AG04450 (cell line): ENCODE data around the gene NXPE1. TPM values are rescaled to one million over a fixed set of nuclear protein-coding genes. Genes with fewer than 3 reads are reported as not detected.

Experiments
- CTCF ChIA-PET: fragments of 300-600, 350-600 bp; formaldehyde crosslinking; extraction: SDS; loops from one replicate; lab custom pipeline; 2022; ENCODE audit warnings: antibody characterized with exemption, inconsistent platforms; lab: Charles Lee
- POLR2A ChIA-PET: fragments of 350-600 bp; formaldehyde crosslinking; extraction: SDS; loops from one replicate; lab custom pipeline; 2021; ENCODE audit warnings: antibody characterized with exemption, inconsistent platforms; lab: Yijun Ruan, JAX
- DNase-seq: peaks from one replicate; pipeline ENCODE4 v3.0.0-alpha.2; 2011; ENCODE audit warnings: low read depth, low spot score
- H3K27ac ChIP-seq: one replicate; pipeline ENCODE4 v1.5.1; 2012; ENCODE audit warnings: low read depth, low read length, control low read depth
- H3K27me3 ChIP-seq: one replicate; pipeline ENCODE4 v1.6.0; 2012; ENCODE audit warnings: low read length; ENCODE audit not compliant: control insufficient read depth, insufficient read depth
- H3K4me3 ChIP-seq: 2 replicates; pipeline ENCODE4 v1.5.1; 2011; ENCODE audit warnings: mild to moderate bottlenecking, low read depth, low read length, control low read depth
- H3K9me3 ChIP-seq: 2 replicates; pipeline ENCODE4 v1.5.1; 2012; ENCODE audit warnings: low read length; ENCODE audit not compliant: control insufficient read depth, insufficient read depth
- CTCF ChIP-seq: IDR thresholded peaks from 2 replicates; pipeline ENCODE4 v1.5.1; 2011; ENCODE audit warnings: low read depth, low read length, control low read depth, inconsistent platforms
- polyA plus RNA-seq: library from polyadenylated mRNA; depleted of rRNA; stranded (reverse); fragments of >200 nt; gene quantifications from 2 replicates; pipeline ENCODE4 v1.2.3, GENCODE V29; 2011; rRNA removed
- small RNA-seq: library from RNA; depleted of rRNA; stranded (forward); fragments of <200 nt; gene quantifications from one replicate; pipeline ENCODE3, GENCODE V24; 2012; ENCODE audit warnings: low read depth; ENCODE audit not compliant: insufficient read length

NXPE1 gene
- polyA plus RNA-seq, 1 experiment = not detected

GRCh38 chr11:114479331-114479730 lies 80.3 kb downstream of the NXPE1 start:
- ChIA-PET POLR2A (no interaction called here), CTCF (interaction anchor here (2.3 kb wide), 1 partner anchor 139 kb away, joined by 7 read pairs; no protein-coding TSS in a partner anchor)
- no peak for TF ChIP-seq CTCF
- Histone ChIP-seq H3K27ac (no peak overlapping the region), H3K9me3 (no peaks in the 10 kb centered on the region), H3K4me3 (no peak overlapping the region), H3K27me3 (no peaks in the 10 kb centered on the region)
- DNase-seq = no peak

GRCh38 chr11:114478768-114479167 lies 80.9 kb downstream of the NXPE1 start:
- H3K4me3 ChIP-seq = no peak overlapping the region
- ChIA-PET POLR2A (no interaction called here), CTCF (interaction anchor here (2.3 kb wide), 1 partner anchor 138 kb away, joined by 7 read pairs; no protein-coding TSS in a partner anchor)
- H3K27ac ChIP-seq = no peak overlapping the region
- no peaks in the 10 kb centered on the region for H3K9me3 ChIP-seq
- TF ChIP-seq CTCF = no peak
- DNase-seq = no peak
- no peaks in the 10 kb centered on the region for H3K27me3 ChIP-seq

GRCh38 chr11:114478001-114478410 lies 81.7 kb downstream of the NXPE1 start:
- ChIA-PET CTCF (interaction anchor here (2.0 kb wide), 1 partner anchor 197 kb away, joined by 5 read pairs; no protein-coding TSS in a partner anchor), POLR2A (no interaction called here)
- no peak for DNase-seq
- TF ChIP-seq CTCF = no peak
- H3K27ac ChIP-seq = no peak overlapping the region
- H3K4me3 ChIP-seq = no peak overlapping the region
- no peaks in the 10 kb centered on the region for H3K27me3 ChIP-seq
- no peaks in the 10 kb centered on the region for H3K9me3 ChIP-seq

- CTCF ChIA-PET = no interaction called here
- no peak for DNase-seq
- no peaks in the 10 kb centered on the region for H3K27me3 ChIP-seq
- no peak overlapping the region for H3K4me3 ChIP-seq
- no peak for TF ChIP-seq CTCF
- no peak overlapping the region for H3K27ac ChIP-seq
- H3K9me3 ChIP-seq = no peaks in the 10 kb centered on the region
- POLR2A ChIA-PET = no interaction called here
Observed at GRCh38 chr11:114472661-114473060, 87.0 kb downstream of the NXPE1 start.

Small RNA genes within 50 kb of the gene (small RNA-seq; reads per million reads assigned to genes)
- gene RF01210 = not detected

Other genes starting within 250 kb of the NXPE1 start
- gene C11orf71, start 159.4 kb downstream of the NXPE1 start, polyA plus RNA-seq = 3.8 and 4.5 TPM in 2 replicates
- gene RBM7, start 159.2 kb downstream of the NXPE1 start, polyA plus RNA-seq = 57.1 and 59.8 TPM in 2 replicates
- gene REXO2, start 120.4 kb downstream of the NXPE1 start, polyA plus RNA-seq = 310 and 401 TPM in 2 replicates
- not detected in 2 replicates for gene NXPE4, start 35.9 kb upstream of the NXPE1 start, polyA plus RNA-seq
- 0.04 TPM in 1 of 2 replicates, not detected in the other for gene NXPE2, start 118.6 kb upstream of the NXPE1 start, polyA plus RNA-seq